ENCODE data around the gene BEND4. TPM values are rescaled to one million over a fixed set of nuclear protein-coding genes. Genes with fewer than 3 reads are reported as not detected.

The BEND4 gene
- total RNA-seq (0.22 TPM), polyA plus RNA-seq (ENCODE audit: insufficient read depth, low read depth, low replicate concordance) (not detected)
- long read RNA-seq, donor 1, result 0 reads
- long read RNA-seq, donor 2, result 0 reads
- long read RNA-seq, donor 3, result 0 reads
- long read RNA-seq, donor 4, result 0 reads
- long read RNA-seq, donor 5, result 0 reads
- long read RNA-seq, donor 6, result 0 reads
- long read RNA-seq, donor 7, result 0 reads
- long read RNA-seq, donor 8, result 0 reads
- long read RNA-seq, donor 9, result 0 reads
- long read RNA-seq, donor 10, result 0 reads

GRCh38 chr4:42152507-42153504 is at the start of gene BEND4:
Gene BEND4, minus strand, starts transcription at chr4:42152655. Its CDS starts 512 bp downstream, at chr4:42152143.
- Histone ChIP-seq H3K4me3 (ENCODE audit: low read length in 3 of 3) (peak within 1 kb of the TSS in 2 of 3 donors; percentile 34 to 41), H3K36me3 (ENCODE audit: control insufficient read depth in 2 of 3, insufficient read depth in 3 of 3, low read length in 3 of 3) (no peaks in the 10 kb centered on the region), H3K4me1 (ENCODE audit: control insufficient read depth in 2 of 3, insufficient read depth in 2 of 3, low read depth in 1 of 3, low read length in 3 of 3) (peaks cover 0 to 2% (median 0%) of the 10 kb centered on the region in 3 donors), H3K9ac (ENCODE audit: low read length in 3 of 3) (peak within 1 kb of the TSS in 1 of 3 donors; percentile 20), H3K9me3 (ENCODE audit: control insufficient read depth in 2 of 3, insufficient read depth in 1 of 3, low read length in 3 of 3) (no peaks in the 10 kb centered on the region), H3K27ac (ENCODE audit: low read depth in 2 of 2, low read length in 2 of 2) (no peak within 1 kb of the TSS), H3K27me3 (ENCODE audit: control insufficient read depth, insufficient read depth, low read length) (no peaks in the 10 kb centered on the region)
- FAIRE-seq (no peak), DNase-seq (peak in 2 of 5 donors; percentile 18 to 77)
- intact Hi-C loops (cut with DNase I), result no loop called here
- TF ChIP-seq, protein P1, sequence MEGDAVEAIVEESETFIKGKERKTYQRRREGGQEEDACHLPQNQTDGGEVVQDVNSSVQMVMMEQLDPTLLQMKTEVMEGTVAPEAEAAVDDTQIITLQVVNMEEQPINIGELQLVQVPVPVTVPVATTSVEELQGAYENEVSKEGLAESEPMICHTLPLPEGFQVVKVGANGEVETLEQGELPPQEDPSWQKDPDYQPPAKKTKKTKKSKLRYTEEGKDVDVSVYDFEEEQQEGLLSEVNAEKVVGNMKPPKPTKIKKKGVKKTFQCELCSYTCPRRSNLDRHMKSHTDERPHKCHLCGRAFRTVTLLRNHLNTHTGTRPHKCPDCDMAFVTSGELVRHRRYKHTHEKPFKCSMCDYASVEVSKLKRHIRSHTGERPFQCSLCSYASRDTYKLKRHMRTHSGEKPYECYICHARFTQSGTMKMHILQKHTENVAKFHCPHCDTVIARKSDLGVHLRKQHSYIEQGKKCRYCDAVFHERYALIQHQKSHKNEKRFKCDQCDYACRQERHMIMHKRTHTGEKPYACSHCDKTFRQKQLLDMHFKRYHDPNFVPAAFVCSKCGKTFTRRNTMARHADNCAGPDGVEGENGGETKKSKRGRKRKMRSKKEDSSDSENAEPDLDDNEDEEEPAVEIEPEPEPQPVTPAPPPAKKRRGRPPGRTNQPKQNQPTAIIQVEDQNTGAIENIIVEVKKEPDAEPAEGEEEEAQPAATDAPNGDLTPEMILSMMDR (IDR thresholded peaks at IDR 0.05; ENCODE audit: borderline replicate concordance, extremely low read depth, insufficient read depth), result no peak

DNA sequence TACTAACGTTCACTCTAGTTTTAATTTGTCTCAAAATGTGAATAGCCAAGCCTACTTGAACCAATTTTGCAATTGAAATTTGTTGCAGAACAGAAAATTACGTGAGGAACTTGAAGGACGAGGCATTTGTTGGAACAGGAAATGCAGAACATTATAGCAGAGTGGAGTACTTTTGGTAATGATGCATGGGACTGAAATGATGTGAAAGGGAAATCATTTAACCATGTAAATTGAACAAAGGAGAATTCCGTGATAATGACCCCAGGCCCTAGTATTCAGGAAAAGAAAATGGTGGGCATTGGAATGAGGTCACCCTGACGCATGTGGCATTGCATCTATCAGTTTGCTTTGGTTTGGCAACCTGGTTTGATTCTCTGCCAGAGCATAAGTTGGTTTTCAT is 44.9 kb upstream of the BEND4 start:
- TF ChIP-seq, protein P1 (IDR thresholded peaks at IDR 0.05; ENCODE audit: borderline replicate concordance, extremely low read depth, insufficient read depth), result no peak
- peak in 2 of 5 donors; percentile 9 to 31 for DNase-seq
- Histone ChIP-seq H3K4me3 (ENCODE audit: low read length in 3 of 3) (no peak overlapping the region), H3K27ac (ENCODE audit: low read depth in 2 of 2, low read length in 2 of 2) (peak overlapping the region in 1 of 2 donors; percentile 10), H3K36me3 (ENCODE audit: control insufficient read depth in 2 of 3, insufficient read depth in 3 of 3, low read length in 3 of 3) (no peaks in the 10 kb centered on the region), H3K4me1 (ENCODE audit: control insufficient read depth in 2 of 3, insufficient read depth in 2 of 3, low read depth in 1 of 3, low read length in 3 of 3) (no peaks in the 10 kb centered on the region), H3K9me3 (ENCODE audit: control insufficient read depth in 2 of 3, insufficient read depth in 1 of 3, low read length in 3 of 3) (no peaks in the 10 kb centered on the region), H3K27me3 (ENCODE audit: control insufficient read depth, insufficient read depth, low read length) (no peaks in the 10 kb centered on the region), H3K9ac (ENCODE audit: low read length in 3 of 3) (no peak overlapping the region)
- FAIRE-seq, result no peak
- intact Hi-C loops (cut with DNase I), result no loop called here

- Histone ChIP-seq H3K36me3 (ENCODE audit: control insufficient read depth in 2 of 3, insufficient read depth in 3 of 3, low read length in 3 of 3) (no peaks in the 10 kb centered on the region), H3K27me3 (ENCODE audit: control insufficient read depth, insufficient read depth, low read length) (no peaks in the 10 kb centered on the region), H3K27ac (ENCODE audit: low read depth in 2 of 2, low read length in 2 of 2) (no peak overlapping the region), H3K9ac (ENCODE audit: low read length in 3 of 3) (no peak overlapping the region), H3K4me3 (ENCODE audit: low read length in 3 of 3) (no peak overlapping the region), H3K9me3 (ENCODE audit: control insufficient read depth in 2 of 3, insufficient read depth in 1 of 3, low read length in 3 of 3) (no peaks in the 10 kb centered on the region), H3K4me1 (ENCODE audit: control insufficient read depth in 2 of 3, insufficient read depth in 2 of 3, low read depth in 1 of 3, low read length in 3 of 3) (no peaks in the 10 kb centered on the region)
- DNase-seq, result no peak
- no peak for FAIRE-seq
- TF ChIP-seq, protein P1 (IDR thresholded peaks at IDR 0.05; ENCODE audit: borderline replicate concordance, extremely low read depth, insufficient read depth), result no peak
- intact Hi-C loops (cut with DNase I), result no loop called here
These were observed 20.5 kb upstream of the BEND4 start for GRCh38 chr4:42172921-42173320.

Measured in kidney (tissue), 22 donors.